ENCODE results near the gene HDAC10.

The HDAC10 gene

DNA sequence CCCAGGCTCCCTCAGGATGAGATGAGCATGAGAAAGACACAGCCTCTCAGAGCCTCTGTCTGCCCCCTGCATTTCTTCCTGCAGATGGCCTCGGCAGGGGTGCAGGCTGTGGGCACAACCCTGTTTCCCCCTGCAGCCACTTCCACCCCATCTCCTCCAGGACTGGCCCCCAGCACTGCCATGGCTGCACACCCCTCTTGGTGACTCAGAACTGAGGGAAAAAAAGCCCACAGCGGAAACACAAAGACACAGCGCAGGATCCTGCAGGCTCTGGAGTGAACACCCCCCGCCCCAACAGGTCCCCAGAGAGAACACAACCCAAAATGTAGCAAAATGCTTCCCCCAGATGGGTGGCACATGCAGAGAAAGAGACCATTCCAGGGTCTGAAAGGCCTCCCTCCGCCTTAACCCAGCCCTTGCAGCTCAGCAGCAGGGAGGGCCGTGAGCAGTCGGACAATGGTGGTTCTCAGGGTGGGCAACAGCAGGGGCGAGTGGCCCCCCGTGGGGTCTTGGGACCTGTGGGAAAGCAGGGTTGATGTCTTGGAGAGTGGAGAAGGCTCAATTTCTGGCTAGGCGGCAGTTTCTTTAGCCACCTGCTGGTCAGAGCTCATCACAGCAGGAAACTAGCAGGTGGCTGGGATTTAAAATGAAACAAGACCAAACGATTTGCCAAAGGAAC lies 14.2 kb downstream of the HDAC10 start:
- Histone ChIP-seq H3K36me3 (replicated peaks) (peaks cover 6% of the 10 kb centered on the region), H3K27ac (no peak overlapping the region), H3K4me3 (ENCODE audit: low read depth, low read length) (no peak overlapping the region), H3K27me3 (replicated peaks) (no peaks in the 10 kb centered on the region)
- DNase-seq = no peak
- in situ Hi-C loops (cut with HindIII; ENCODE audit: low pct_ligation_motif_present, low sequenced_read_pairs) = no loop called here
- TF ChIP-seq, protein P1, sequence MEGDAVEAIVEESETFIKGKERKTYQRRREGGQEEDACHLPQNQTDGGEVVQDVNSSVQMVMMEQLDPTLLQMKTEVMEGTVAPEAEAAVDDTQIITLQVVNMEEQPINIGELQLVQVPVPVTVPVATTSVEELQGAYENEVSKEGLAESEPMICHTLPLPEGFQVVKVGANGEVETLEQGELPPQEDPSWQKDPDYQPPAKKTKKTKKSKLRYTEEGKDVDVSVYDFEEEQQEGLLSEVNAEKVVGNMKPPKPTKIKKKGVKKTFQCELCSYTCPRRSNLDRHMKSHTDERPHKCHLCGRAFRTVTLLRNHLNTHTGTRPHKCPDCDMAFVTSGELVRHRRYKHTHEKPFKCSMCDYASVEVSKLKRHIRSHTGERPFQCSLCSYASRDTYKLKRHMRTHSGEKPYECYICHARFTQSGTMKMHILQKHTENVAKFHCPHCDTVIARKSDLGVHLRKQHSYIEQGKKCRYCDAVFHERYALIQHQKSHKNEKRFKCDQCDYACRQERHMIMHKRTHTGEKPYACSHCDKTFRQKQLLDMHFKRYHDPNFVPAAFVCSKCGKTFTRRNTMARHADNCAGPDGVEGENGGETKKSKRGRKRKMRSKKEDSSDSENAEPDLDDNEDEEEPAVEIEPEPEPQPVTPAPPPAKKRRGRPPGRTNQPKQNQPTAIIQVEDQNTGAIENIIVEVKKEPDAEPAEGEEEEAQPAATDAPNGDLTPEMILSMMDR (IDR thresholded peaks at IDR 0.05; ENCODE audit: low read depth, low read length, missing control alignments) = peak; percentile 71

DNA sequence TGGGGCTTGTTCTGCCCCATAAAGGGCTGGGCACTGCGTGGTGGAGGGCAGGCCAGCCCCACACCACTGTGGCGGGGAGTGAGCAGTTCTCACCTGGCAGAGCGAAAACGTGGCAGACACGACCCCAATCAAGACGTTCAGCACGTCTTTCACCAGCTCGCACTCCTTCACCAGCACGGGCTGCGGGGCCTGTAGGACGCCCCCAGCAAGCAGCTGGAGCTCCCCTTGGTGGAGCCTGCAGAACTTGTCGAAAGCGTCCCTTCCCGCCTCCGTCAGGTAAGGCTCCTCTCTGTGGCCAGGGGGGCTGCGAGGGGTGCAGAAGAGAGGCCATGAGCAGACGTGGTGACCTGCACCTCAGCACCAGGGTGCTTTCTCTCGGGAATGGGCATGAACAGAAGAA lies 17.8 kb downstream of the HDAC10 start:
- Histone ChIP-seq H3K27me3 (replicated peaks) (no peaks in the 10 kb centered on the region), H3K27ac (no peak overlapping the region), H3K4me3 (ENCODE audit: low read depth, low read length) (no peak overlapping the region), H3K36me3 (replicated peaks) (peaks cover 12% of the 10 kb centered on the region)
- in situ Hi-C loops (cut with HindIII; ENCODE audit: low pct_ligation_motif_present, low sequenced_read_pairs) = no loop called here
- no peak for DNase-seq
- TF ChIP-seq, protein P1 (IDR thresholded peaks at IDR 0.05; ENCODE audit: low read depth, low read length, missing control alignments) = no peak

DNA sequence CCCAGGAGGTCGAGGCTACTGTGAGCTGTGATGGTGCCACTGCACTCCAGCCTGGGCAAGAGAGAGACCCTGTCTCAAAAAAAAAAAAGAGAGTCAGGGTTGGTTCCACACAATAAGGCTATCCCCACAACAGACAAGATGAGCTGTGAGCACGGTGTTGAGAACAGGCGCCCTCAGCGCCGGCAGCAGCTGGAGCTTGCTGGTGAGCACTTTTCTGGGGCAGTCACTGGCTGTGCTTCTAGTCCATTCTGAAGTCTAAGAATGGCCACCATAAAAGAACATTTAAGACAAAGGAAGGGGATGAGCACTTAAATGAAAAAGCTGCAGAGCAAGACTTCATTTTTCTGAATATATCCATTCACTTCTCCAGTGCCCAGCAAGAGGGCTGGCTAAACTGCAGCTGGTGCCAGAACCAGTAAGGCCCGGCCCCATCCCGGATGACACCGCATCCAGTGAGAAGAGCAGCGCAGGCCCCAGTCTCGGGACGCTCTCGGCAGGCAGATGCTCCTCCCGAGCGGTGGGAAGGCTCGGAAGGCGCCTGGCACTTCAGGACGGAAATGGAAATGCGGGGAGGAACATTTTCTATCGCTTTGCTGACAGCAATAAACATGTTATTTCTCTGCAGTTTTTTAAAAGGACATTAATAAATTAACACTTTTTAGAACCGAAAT lies 18.4 kb downstream of the HDAC10 start:
- TF ChIP-seq, protein P1 (IDR thresholded peaks at IDR 0.05; ENCODE audit: low read depth, low read length, missing control alignments) = no peak
- peaks cover 12% of the 10 kb centered on the region for H3K36me3 ChIP-seq (replicated peaks)
- no peak overlapping the region for H3K27ac ChIP-seq
- DNase-seq = no peak
- H3K4me3 ChIP-seq (ENCODE audit: low read depth, low read length) = no peak overlapping the region
- H3K27me3 ChIP-seq (replicated peaks) = no peaks in the 10 kb centered on the region
- in situ Hi-C loops (cut with HindIII; ENCODE audit: low pct_ligation_motif_present, low sequenced_read_pairs) = no loop called here

DNA sequence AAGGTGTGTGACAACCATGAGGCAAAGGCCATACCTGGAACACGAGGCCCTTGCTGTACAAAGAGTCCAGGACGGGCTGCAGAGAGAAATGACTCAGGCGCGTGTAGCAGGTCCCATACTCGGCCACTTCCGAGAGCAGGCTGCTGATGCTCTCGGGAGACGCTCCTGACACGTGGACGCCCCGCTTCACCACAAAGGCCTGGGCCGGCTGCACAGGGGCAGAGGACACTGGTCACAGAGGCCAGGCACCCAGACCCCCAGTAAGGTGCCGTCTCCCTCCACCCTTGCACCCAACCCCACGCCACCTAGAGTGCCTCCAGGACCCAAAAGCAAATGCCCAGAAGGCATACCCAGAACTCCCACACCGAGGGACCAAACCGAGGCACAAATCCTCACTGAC lies 21.7 kb downstream of the HDAC10 start:
- no peak overlapping the region for H3K4me3 ChIP-seq (ENCODE audit: low read depth, low read length)
- peaks cover 25% of the 10 kb centered on the region for H3K36me3 ChIP-seq (replicated peaks)
- DNase-seq = no peak
- in situ Hi-C loops (cut with HindIII; ENCODE audit: low pct_ligation_motif_present, low sequenced_read_pairs) = no loop called here
- no peaks in the 10 kb centered on the region for H3K27me3 ChIP-seq (replicated peaks)
- H3K27ac ChIP-seq = no peak overlapping the region
- TF ChIP-seq, protein P1 (IDR thresholded peaks at IDR 0.05; ENCODE audit: low read depth, low read length, missing control alignments) = no peak

DNA sequence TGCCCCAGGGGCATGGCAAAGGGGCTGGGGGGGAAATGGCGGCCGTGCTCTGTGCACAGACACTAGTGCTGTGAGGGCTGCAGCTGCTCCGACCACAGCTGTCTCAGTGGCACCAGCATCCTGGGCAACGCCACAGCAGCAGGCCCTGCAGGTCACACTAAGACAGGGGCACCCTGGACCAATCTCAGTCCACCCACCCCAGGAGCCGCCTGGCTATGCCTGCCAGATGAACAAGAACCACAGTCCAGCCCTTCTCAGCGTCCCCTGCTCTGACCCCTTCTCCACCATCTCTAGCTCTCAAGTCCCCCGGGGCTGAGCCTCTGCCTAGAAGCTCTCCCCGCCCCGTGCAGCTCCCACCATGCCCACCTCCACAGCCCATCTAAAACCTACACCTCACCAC lies 22.7 kb downstream of the HDAC10 start:
- in situ Hi-C loops (cut with HindIII; ENCODE audit: low pct_ligation_motif_present, low sequenced_read_pairs) = no loop called here
- Histone ChIP-seq H3K36me3 (replicated peaks) (peaks cover 32% of the 10 kb centered on the region), H3K27ac (no peak overlapping the region), H3K4me3 (ENCODE audit: low read depth, low read length) (no peak overlapping the region), H3K27me3 (replicated peaks) (no peaks in the 10 kb centered on the region)
- DNase-seq = no peak
- TF ChIP-seq, protein P1 (IDR thresholded peaks at IDR 0.05; ENCODE audit: low read depth, low read length, missing control alignments) = no peak
